ENCODE results near the gene FLNB. TPM values are rescaled to one million over a fixed set of nuclear protein-coding genes. Genes with fewer than 3 reads are reported as not detected.

Gene FLNB
- total RNA-seq, 4 donors from 2014 or later = 60.2 to 138 (median 96.2) TPM

- TF ChIP-seq CTCF (IDR thresholded peaks at IDR 0.05) (no peak), POLR2A (IDR thresholded peaks at IDR 0.05) (no peak), POLR2AphosphoS5 (IDR thresholded peaks at IDR 0.05) (no peak), EP300 (IDR thresholded peaks at IDR 0.05) (no peak)
- Histone ChIP-seq H3K36me3 (peaks cover 0 to 98% of the 10 kb centered on the region in 2 donors), H3K4me3 (no peak overlapping the region), H3K27me3 (no peaks in the 10 kb centered on the region), H3K9me3 (no peaks in the 10 kb centered on the region), H3K27ac (peak overlapping the region in 1 of 4 donors; percentile 81), H3K4me1 (peaks cover 0 to 40% (median 0%) of the 10 kb centered on the region in 3 donors)
- WGBS, 2 donors (ENCODE audit: low coverage in 1 of 2) = no CpG with 5 or more reads among the region's 10 CpGs
- ATAC-seq = no peak
Observed at GRCh38 chr3:58155838-58156237, 147.6 kb downstream of the FLNB start.

GRCh38 chr3:58157700-58158099 lies 149.5 kb downstream of the FLNB start:
- H3K9me3 ChIP-seq = no peaks in the 10 kb centered on the region
- 84 to 87% methylated on average over 9 to 11 of the region's 11 CpGs for WGBS, 2 donors (ENCODE audit: low coverage in 1 of 2)
- ATAC-seq = no peak
- no peak for TF ChIP-seq POLR2AphosphoS5 (IDR thresholded peaks at IDR 0.05)
- no peak for TF ChIP-seq CTCF (IDR thresholded peaks at IDR 0.05)
- TF ChIP-seq EP300 (IDR thresholded peaks at IDR 0.05) = no peak
- H3K27ac ChIP-seq = peak overlapping the region in 3 of 4 donors; percentile 22 to 81 (median 39)
- peaks cover 0 to 91% of the 10 kb centered on the region in 2 donors for H3K36me3 ChIP-seq
- H3K4me3 ChIP-seq = no peak overlapping the region
- H3K4me1 ChIP-seq = peaks cover 0 to 39% (median 0%) of the 10 kb centered on the region in 3 donors
- no peaks in the 10 kb centered on the region for H3K27me3 ChIP-seq

GRCh38 chr3:58158442-58159153 lies 150.4 kb downstream of the FLNB start:
- peaks cover 0 to 48% (median under 1%) of the 10 kb centered on the region in 3 donors for H3K4me1 ChIP-seq
- 87% methylated on average over 7 of the region's 7 CpGs for WGBS, 2 donors (ENCODE audit: low coverage in 1 of 2)
- no peak for ATAC-seq
- H3K36me3 ChIP-seq = peaks cover 0 to 91% of the 10 kb centered on the region in 2 donors
- peak overlapping the region in 3 of 4 donors; percentile 23 to 81 (median 25) for H3K27ac ChIP-seq
- H3K4me3 ChIP-seq = no peak overlapping the region
- H3K27me3 ChIP-seq = no peaks in the 10 kb centered on the region
- no peaks in the 10 kb centered on the region for H3K9me3 ChIP-seq
- TF ChIP-seq CTCF (IDR thresholded peaks at IDR 0.05) (no peak), POLR2A (IDR thresholded peaks at IDR 0.05) (no peak), POLR2AphosphoS5 (IDR thresholded peaks at IDR 0.05) (no peak), EP300 (IDR thresholded peaks at IDR 0.05) (no peak)

- Histone ChIP-seq H3K4me3 (no peak overlapping the region), H3K27me3 (no peaks in the 10 kb centered on the region), H3K9me3 (no peaks in the 10 kb centered on the region), H3K4me1 (peaks cover 0 to 66% (median 11%) of the 10 kb centered on the region in 3 donors), H3K27ac (peak overlapping the region in 3 of 4 donors; percentile 71 to 81 (median 74)), H3K36me3 (peaks cover 0 to 91% of the 10 kb centered on the region in 2 donors)
- TF ChIP-seq POLR2AphosphoS5 (IDR thresholded peaks at IDR 0.05) (no peak), EP300 (IDR thresholded peaks at IDR 0.05) (no peak), POLR2A (IDR thresholded peaks at IDR 0.05) (no peak), CTCF (IDR thresholded peaks at IDR 0.05) (no peak)
- ATAC-seq = no peak
- 100% methylated on average over 1 of the region's 1 CpG; no CpG with 5 or more reads in 1 of the 2 donors for WGBS, 2 donors (ENCODE audit: low coverage in 1 of 2)
Observed at GRCh38 chr3:58160399-58160798, 152.2 kb downstream of the FLNB start.
